DOHH2 (cell line): Measurements from ENCODE around the gene EFCAB7.

Source experiments
- CTCF ChIP-seq: fragments of 200-600 bp; sonication (generic); IDR thresholded peaks from one replicate; pipeline ENCODE4 v1.5.1; 2014; ENCODE audit warnings: antibody characterized with exemption, mild to moderate bottlenecking, low read depth, low read length; ENCODE audit not compliant: poor library complexity, severe bottlenecking
- EZH2phosphoT487 ChIP-seq: fragments of 200-600 bp; sonication (generic); IDR thresholded peaks from 2 replicates; pipeline ENCODE4 v1.6.1; 2017; ENCODE audit warnings: borderline replicate concordance, mild to moderate bottlenecking, antibody characterized with exemption, low read length, moderate library complexity, mixed read lengths

- TF ChIP-seq CTCF (no peak), EZH2phosphoT487 (no peak)
Measured at GRCh38 chr1:63607322-63607721, 84.0 kb downstream of the EFCAB7 start.
